GM12891 (cell line): ENCODE measurements around the gene PMAIP1.

Experiments used
- DNase-seq: peaks from one replicate; pipeline ENCODE4 v3.0.0; 2011; ENCODE audit warnings: low spot score; ENCODE audit not compliant: insufficient read length
- FAIRE-seq: peaks from 2 replicates; lab custom pipeline; 2011; peaks lifted over from hg19 to GRCh38; lab: Jason Lieb, UNC
- PAX5 ChIP-seq: IDR thresholded peaks from 2 replicates; pipeline ENCODE4 v1.6.1; 2011; ENCODE audit warnings: low read length, moderate library complexity, mild to moderate bottlenecking; ENCODE audit not compliant: insufficient read depth, severe bottlenecking
- POLR2A ChIP-seq: IDR thresholded peaks from 2 replicates; pipeline ENCODE4 v1.6.1; 2011; ENCODE audit warnings: low read depth, low read length, control low read depth
- POLR2AphosphoS5 ChIP-seq: IDR thresholded peaks from 2 replicates; pipeline ENCODE4 v1.6.1; 2011; ENCODE audit warnings: low read depth, low read length, control low read depth
- POU2F2 ChIP-seq: IDR thresholded peaks from 2 replicates; pipeline ENCODE4 v1.6.1; 2011; ENCODE audit warnings: low read depth, mild to moderate bottlenecking, control low read depth, low read length, moderate library complexity
- SPI1 ChIP-seq: IDR thresholded peaks from 2 replicates; pipeline ENCODE4 v1.6.1; 2011; ENCODE audit warnings: low read depth, low read length, control low read depth
- TAF1 ChIP-seq: IDR thresholded peaks from 2 replicates; pipeline ENCODE4 v1.6.1; 2011; ENCODE audit warnings: low read depth, low read length, control low read depth

The PMAIP1 gene

DNA sequence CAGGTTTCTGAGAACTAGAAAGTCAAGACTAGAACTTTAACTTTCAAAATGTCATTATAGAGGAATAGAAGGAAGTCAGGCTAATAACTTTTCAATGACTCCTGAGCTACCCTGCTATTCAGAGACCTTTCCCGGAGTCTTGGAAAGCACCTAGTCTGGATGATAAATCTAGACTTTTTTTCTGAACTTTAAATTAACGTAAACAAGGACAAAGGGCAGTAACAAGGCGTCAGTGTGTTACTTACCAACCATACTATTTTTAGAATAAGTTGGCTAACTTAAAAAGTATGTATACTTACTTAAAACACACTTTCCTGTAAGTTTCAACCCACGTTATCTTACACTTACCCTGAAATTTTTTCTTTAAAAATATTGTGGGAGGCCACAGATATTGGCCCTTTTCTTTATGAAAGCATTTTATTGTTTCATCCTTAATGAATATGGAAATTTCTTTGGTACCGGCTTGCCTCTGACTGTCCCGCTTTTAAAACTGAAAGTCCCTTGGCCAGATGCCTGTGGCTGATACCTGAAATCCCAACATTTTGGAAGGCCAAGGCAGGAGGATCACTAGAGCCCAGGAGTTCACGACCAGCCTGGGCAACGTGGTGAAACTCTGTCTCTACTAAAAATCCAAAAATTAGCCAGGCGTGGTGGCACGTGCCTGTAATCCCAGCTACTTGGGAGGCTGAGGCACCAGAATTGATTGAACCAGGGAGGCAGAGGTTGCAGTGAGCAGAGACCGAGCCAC lies 9.7 kb downstream of the PMAIP1 start:
- FAIRE-seq, result no peak
- TF ChIP-seq SPI1 (no peak), POU2F2 (no peak), POLR2A (no peak), TAF1 (no peak), POLR2AphosphoS5 (no peak), PAX5 (no peak)
- no peak for DNase-seq

- TF ChIP-seq POU2F2, result no peak
- no peak for TF ChIP-seq POLR2A
- no peak for TF ChIP-seq PAX5
- no peak for TF ChIP-seq SPI1
- TF ChIP-seq POLR2AphosphoS5, result no peak
- no peak for TF ChIP-seq TAF1
- DNase-seq (no peak), FAIRE-seq (no peak)
These were observed 11.2 kb downstream of the PMAIP1 start for GRCh38 chr18:59910967-59911366.

GRCh38 chr18:59911600-59911999 lies 11.8 kb downstream of the PMAIP1 start:
- DNase-seq (no peak), FAIRE-seq (no peak)
- TF ChIP-seq PAX5 (no peak), SPI1 (no peak), POU2F2 (no peak), TAF1 (no peak), POLR2A (no peak), POLR2AphosphoS5 (no peak)

DNA sequence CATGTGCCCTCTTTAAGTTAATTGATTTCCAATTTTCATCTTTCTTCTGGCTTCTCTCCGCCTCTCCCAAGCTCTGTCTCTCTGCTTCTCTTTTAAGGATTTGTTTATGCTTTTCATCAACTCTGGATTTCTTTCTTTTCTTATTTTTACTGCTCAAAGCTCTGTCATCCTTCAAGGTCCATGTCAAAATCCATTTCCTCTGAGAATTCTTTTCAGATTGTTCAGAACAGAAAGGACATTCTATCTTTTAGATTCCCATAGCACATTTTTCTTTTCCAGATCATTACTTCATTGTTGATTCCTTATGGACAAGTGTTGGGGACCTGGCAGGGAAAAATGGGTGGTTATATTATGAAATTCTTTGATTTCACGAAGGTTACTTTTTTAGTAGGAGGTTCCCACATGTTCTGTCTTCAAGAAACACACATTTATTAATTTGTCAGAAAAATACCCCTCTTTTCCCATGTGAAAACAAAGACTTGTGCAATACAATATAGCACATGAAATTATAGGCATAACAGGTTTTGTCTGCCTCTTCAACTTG lies 12.3 kb downstream of the PMAIP1 start:
- DNase-seq (no peak), FAIRE-seq (no peak)
- no peak for TF ChIP-seq POLR2AphosphoS5
- no peak for TF ChIP-seq PAX5
- TF ChIP-seq POLR2A, result no peak
- TF ChIP-seq POU2F2, result no peak
- no peak for TF ChIP-seq TAF1

DNA sequence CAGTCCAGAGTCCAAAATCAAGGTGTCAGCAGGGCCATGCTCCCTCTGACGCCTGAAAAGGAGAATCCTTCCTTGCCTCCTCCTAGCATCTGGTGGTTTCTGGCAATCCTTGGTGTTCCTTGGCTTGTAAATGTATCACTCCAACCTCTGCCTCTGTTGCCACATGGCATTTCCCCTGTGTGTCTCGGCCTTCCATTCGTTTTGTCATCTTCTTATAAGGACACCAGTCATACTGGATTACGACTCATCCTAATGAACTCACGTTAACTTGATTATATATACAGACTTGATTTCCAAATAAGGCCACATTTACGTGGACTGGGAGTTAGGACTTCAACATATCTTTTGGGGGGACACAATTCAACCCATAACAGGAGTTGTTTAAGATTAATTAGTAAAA lies 15.8 kb downstream of the PMAIP1 start:
- FAIRE-seq (no peak), DNase-seq (no peak)
- TF ChIP-seq POLR2AphosphoS5, result no peak
- TF ChIP-seq SPI1, result no peak
- TF ChIP-seq PAX5, result no peak

GRCh38 chr18:59916746-59917145 lies 16.9 kb downstream of the PMAIP1 start:
- FAIRE-seq (no peak), DNase-seq (no peak)
- no peak for TF ChIP-seq POLR2A
- TF ChIP-seq SPI1, result no peak
- no peak for TF ChIP-seq POLR2AphosphoS5
- TF ChIP-seq PAX5, result no peak
- no peak for TF ChIP-seq TAF1
- no peak for TF ChIP-seq POU2F2

GRCh38 chr18:59917422-59917821 lies 17.6 kb downstream of the PMAIP1 start:
- FAIRE-seq, result peak; percentile 13
- TF ChIP-seq PAX5, result no peak
- TF ChIP-seq POLR2AphosphoS5, result no peak
- TF ChIP-seq POLR2A, result no peak
- no peak for TF ChIP-seq POU2F2
- TF ChIP-seq SPI1, result peak; percentile 39
- no peak for TF ChIP-seq TAF1
- no peak for DNase-seq

DNA sequence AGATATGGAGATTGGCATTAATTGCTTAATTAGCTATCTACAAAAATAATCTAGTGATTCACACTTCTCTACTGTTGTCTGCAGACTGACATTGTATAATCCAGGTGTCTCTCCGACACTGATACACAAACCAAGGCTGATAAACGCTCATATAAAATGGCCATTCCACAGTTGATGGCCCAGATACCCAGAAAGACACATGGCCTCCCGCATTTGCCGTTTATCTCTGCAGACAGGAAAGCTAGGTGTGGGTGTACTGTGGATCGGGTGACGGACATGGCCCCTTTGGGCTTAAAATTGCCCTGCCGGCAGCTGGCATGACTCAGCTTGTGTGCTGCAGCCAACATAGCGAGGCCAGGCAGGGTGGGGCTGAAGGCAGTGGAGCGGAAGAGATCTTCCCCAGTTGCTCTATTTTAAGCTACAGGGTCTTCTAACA lies 18.5 kb downstream of the PMAIP1 start:
- DNase-seq, result no peak
- TF ChIP-seq POU2F2 (no peak), PAX5 (peak; percentile 77)
- peak; percentile 98 for FAIRE-seq

GRCh38 chr18:59918997-59919396 lies 19.2 kb downstream of the PMAIP1 start:
- DNase-seq (no peak), FAIRE-seq (peak; percentile 31)
- TF ChIP-seq TAF1 (no peak), POLR2AphosphoS5 (no peak), SPI1 (no peak), POLR2A (no peak), PAX5 (no peak), POU2F2 (no peak)

DNA sequence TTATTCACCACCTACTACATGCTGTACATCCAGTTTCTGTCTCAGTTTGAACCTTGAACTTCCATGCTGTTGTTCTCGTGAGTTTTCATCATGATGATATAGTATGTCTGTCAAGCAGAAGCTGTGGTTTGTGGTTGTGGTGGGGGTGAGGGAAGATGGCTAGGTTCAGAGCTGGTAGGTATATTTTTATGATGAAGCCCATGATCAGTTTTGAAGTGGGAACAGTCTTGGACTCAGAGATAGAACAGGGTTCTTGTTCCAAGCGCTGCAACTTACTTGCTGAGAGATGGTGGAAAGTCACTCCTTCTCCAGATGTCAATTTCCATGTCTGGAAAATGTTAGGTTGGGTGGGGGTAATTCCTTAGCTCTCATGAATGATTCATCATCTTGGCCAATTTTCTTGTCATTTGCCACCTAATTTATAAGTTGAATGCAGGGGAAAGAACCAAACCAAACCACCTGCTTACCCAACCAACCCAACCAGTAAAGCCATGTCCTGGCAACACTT lies 21.6 kb downstream of the PMAIP1 start:
- FAIRE-seq (peak; percentile 92), DNase-seq (no peak)
- TF ChIP-seq SPI1, result no peak
- TF ChIP-seq POLR2AphosphoS5, result no peak
- no peak for TF ChIP-seq POLR2A
- TF ChIP-seq TAF1, result no peak
- no peak for TF ChIP-seq POU2F2
- TF ChIP-seq PAX5, result no peak
